Loucy (cell line): ENCODE data around the gene NPPA.

Source experiments
- H2AFZ ChIP-seq: fragments of 200-600 bp; sonication (generic); 2 replicates; pipeline ENCODE4 v1.6.0; 2016; ENCODE audit warnings: antibody characterized with exemption, mild to moderate bottlenecking, low read length, moderate library complexity
- H3F3A ChIP-seq: fragments of 200-600 bp; 2 replicates; pipeline ENCODE4 v1.6.0; 2016; ENCODE audit warnings: antibody characterized with exemption, low read depth, mild to moderate bottlenecking
- H3K27me3 ChIP-seq: fragments of 200-600 bp; sonication (generic); 2 replicates; pipeline ENCODE4 v1.6.1; 2014; ENCODE audit warnings: low read length, mild to moderate bottlenecking; ENCODE audit not compliant: insufficient read depth, poor library complexity, severe bottlenecking
- H3K36me3 ChIP-seq: fragments of 200-600 bp; sonication (generic); 2 replicates; pipeline ENCODE4 v1.6.1; 2016; ENCODE audit warnings: low read length; ENCODE audit not compliant: insufficient read depth
- H3K4me1 ChIP-seq: fragments of 200-600 bp; sonication (generic); 2 replicates; pipeline ENCODE4 v1.5.1; 2014; ENCODE audit warnings: low read length, mild to moderate bottlenecking; ENCODE audit not compliant: insufficient read depth, poor library complexity, severe bottlenecking
- H3K4me2 ChIP-seq: fragments of 200-600 bp; sonication (generic); 2 replicates; pipeline ENCODE4 v1.6.0; 2014; ENCODE audit warnings: antibody characterized with exemption, low read length, low read depth, mild to moderate bottlenecking; ENCODE audit not compliant: poor library complexity, severe bottlenecking
- H3K4me3 ChIP-seq: fragments of 200-600 bp; sonication (generic); 2 replicates; pipeline ENCODE4 v1.5.1; 2014; ENCODE audit warnings: low read length, mild to moderate bottlenecking, mixed read lengths; ENCODE audit not compliant: poor library complexity, severe bottlenecking
- H3K79me2 ChIP-seq: fragments of 200-600 bp; sonication (generic); 2 replicates; pipeline ENCODE4 v1.6.1; 2014; ENCODE audit warnings: low read length; ENCODE audit not compliant: insufficient read depth
- H3K9ac ChIP-seq: fragments of 200-600 bp; sonication (generic); 2 replicates; pipeline ENCODE4 v1.6.0; 2014; ENCODE audit warnings: mild to moderate bottlenecking, low read depth, low read length, moderate library complexity; ENCODE audit not compliant: poor library complexity, severe bottlenecking
- H3K9me2 ChIP-seq: fragments of 200-600 bp; sonication (generic); replicated peaks from 2 replicates; pipeline ENCODE4 v1.6.1; 2016; ENCODE audit warnings: low read depth, low read length, mixed read lengths
- H3K9me3 ChIP-seq: fragments of 200-600 bp; sonication (generic); 2 replicates; pipeline ENCODE4 v1.6.1; 2014; ENCODE audit warnings: mild to moderate bottlenecking, antibody characterized with exemption, low read length, low read depth; ENCODE audit not compliant: insufficient read depth
- H4K20me1 ChIP-seq: fragments of 200-600 bp; sonication (generic); 2 replicates; pipeline ENCODE4 v1.6.0; 2014; ENCODE audit warnings: antibody characterized with exemption, low read length, mild to moderate bottlenecking; ENCODE audit not compliant: insufficient read depth, poor library complexity, severe bottlenecking
- EZH2phosphoT487 ChIP-seq: fragments of 200-600 bp; IDR thresholded peaks from 2 replicates; pipeline ENCODE4 v1.6.1; 2018; ENCODE audit warnings: antibody characterized with exemption, mild to moderate bottlenecking, moderate library complexity, borderline replicate concordance
- TF ChIP-seq, protein P1 (sequence below): fragments of 200-600 bp; sonication (generic); conservative IDR thresholded peaks from 2 replicates; pipeline ENCODE4 v1.5.1; 2014; ENCODE audit warnings: mild to moderate bottlenecking, antibody characterized with exemption, low read length

The NPPA gene

GRCh38 chr1:11817192-11817591 is 30.4 kb downstream of the NPPA start:
- Histone ChIP-seq H3K9ac (no peak overlapping the region), H3K4me1 (peaks cover 4% of the 10 kb centered on the region), H4K20me1 (no peaks in the 10 kb centered on the region), H3K9me3 (no peaks in the 10 kb centered on the region), H3K4me3 (no peak overlapping the region), H3K9me2 (no peaks in the 10 kb centered on the region), H3K79me2 (peaks cover 24% of the 10 kb centered on the region), H2AFZ (no peak overlapping the region), H3F3A (no peaks in the 10 kb centered on the region), H3K4me2 (no peak overlapping the region), H3K36me3 (peaks cover 58% of the 10 kb centered on the region; the same call in 1 of the 2 replicates), H3K27me3 (no peaks in the 10 kb centered on the region)
- TF ChIP-seq, protein P1, sequence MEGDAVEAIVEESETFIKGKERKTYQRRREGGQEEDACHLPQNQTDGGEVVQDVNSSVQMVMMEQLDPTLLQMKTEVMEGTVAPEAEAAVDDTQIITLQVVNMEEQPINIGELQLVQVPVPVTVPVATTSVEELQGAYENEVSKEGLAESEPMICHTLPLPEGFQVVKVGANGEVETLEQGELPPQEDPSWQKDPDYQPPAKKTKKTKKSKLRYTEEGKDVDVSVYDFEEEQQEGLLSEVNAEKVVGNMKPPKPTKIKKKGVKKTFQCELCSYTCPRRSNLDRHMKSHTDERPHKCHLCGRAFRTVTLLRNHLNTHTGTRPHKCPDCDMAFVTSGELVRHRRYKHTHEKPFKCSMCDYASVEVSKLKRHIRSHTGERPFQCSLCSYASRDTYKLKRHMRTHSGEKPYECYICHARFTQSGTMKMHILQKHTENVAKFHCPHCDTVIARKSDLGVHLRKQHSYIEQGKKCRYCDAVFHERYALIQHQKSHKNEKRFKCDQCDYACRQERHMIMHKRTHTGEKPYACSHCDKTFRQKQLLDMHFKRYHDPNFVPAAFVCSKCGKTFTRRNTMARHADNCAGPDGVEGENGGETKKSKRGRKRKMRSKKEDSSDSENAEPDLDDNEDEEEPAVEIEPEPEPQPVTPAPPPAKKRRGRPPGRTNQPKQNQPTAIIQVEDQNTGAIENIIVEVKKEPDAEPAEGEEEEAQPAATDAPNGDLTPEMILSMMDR: no peak

DNA sequence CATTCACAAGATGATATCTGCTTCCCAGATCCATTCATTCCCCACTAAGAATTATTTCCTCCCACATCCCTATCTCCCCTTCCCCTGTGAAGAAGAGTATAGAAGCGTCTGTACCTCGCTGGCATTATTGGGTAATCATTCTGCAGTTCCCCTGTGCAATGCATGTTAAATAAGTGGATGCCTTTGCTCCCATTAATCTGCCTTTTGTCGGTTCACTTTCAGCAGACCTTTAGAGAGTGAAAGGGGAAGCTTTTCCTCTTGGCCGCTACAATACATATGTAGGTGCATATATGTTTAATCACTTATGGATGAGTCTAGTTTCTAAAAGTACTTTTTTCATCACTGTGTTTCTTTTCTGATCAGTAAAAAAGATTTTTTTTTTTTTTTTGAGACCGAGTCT is 34.6 kb downstream of the NPPA start:
- Histone ChIP-seq H3K4me3 (no peak overlapping the region), H3K9me3 (no peaks in the 10 kb centered on the region), H3K36me3 (peaks cover 46% of the 10 kb centered on the region; the same call in 1 of the 2 replicates), H3K79me2 (peaks cover 64% of the 10 kb centered on the region), H4K20me1 (peaks cover 25% of the 10 kb centered on the region), H2AFZ (no peak overlapping the region), H3K9me2 (no peaks in the 10 kb centered on the region), H3F3A (0 out of 2 replicates have a peak, but pooled peaks cover 6% of the 10 kb centered on the region), H3K4me1 (peaks cover 34% of the 10 kb centered on the region), H3K9ac (no peak overlapping the region), H3K4me2 (peak overlapping the region; percentile 37), H3K27me3 (no peaks in the 10 kb centered on the region)
- TF ChIP-seq EZH2phosphoT487: no peak
- TF ChIP-seq, protein P1: no peak

DNA sequence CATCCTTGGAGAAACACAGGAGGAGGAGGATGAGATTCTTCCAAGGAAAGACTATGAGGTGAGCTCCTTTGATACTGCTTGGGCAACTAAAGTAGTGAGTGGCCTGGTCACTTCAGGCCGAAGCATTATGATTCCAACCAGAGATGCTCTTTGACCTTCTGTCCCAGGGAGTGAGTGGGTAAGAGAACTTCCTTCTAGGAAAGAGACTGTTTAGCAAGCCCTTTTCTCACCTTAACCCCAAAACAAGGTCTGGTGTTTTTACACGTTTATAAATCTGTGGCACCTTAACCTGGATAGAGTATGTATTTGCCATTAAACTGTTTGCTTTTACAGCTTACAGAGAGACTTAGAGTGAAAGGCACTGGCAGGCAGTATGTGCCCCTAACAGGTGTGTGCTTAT is 40.5 kb downstream of the NPPA start:
- peak overlapping the region; percentile 80 for H3K9ac ChIP-seq
- no peaks in the 10 kb centered on the region for H3K9me3 ChIP-seq
- peaks cover 42% of the 10 kb centered on the region for H4K20me1 ChIP-seq
- H3K9me2 ChIP-seq: no peaks in the 10 kb centered on the region
- TF ChIP-seq EZH2phosphoT487: no peak
- TF ChIP-seq, protein P1: no peak
- H3K27me3 ChIP-seq: no peaks in the 10 kb centered on the region
- peaks cover 75% of the 10 kb centered on the region for H3K4me1 ChIP-seq
- H2AFZ ChIP-seq: no peak overlapping the region
- H3K4me2 ChIP-seq: peak overlapping the region; percentile 95
- 0 out of 2 replicates have a peak, but pooled peaks cover 6% of the 10 kb centered on the region for H3F3A ChIP-seq
- H3K79me2 ChIP-seq: peaks cover 72% of the 10 kb centered on the region
- H3K36me3 ChIP-seq: peaks cover 10% of the 10 kb centered on the region; the same call in 1 of the 2 replicates
- H3K4me3 ChIP-seq: peak overlapping the region; percentile 89
